HG03139 (cell line): ENCODE measurements around the gene SNCAIP.
"Not testable (repeated sequence)": the region's sequence is repeated elsewhere in the genome, so short reads cannot be mapped to it uniquely, and the experiment has no call there.

ENCODE experiments used
- ATAC-seq: cut with Tn5 transposase; IDR thresholded peaks from one replicate; pipeline ENCODE4 v1.9.1; 2021; ENCODE audit not compliant: unreplicated experiment

SNCAIP gene

DNA sequence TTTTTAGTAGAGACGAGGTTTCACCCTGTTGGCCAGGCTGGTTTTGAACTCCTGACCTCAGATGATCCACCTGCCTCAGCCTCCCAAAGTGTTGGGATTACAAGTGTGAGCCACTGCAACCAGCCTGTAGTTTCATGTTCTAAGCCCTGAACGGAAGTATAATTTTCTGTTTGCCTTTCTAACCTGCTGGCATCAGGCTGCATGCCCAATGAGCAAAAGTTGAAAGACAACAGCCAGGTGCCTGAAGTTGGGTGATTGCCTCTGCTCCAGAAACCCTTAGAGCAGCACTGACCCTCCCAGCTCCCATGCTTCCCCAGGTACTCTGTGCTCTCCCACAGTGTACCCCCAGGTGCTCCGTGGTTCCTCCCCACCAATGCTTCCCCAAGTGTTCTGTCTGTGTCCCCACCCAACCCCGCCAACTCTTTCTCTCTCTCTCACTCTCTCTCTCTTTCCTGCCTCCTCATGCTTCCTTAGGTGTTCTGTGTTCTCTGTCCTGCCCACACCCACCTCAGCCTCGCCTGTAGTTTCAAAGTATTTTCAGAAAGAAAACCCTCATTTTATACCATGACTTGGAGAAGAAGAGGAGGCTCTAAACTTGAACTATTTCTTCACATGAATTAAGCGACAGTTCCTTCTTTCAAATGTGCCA lies 145.3 kb downstream of the SNCAIP start:
- no peak for ATAC-seq

DNA sequence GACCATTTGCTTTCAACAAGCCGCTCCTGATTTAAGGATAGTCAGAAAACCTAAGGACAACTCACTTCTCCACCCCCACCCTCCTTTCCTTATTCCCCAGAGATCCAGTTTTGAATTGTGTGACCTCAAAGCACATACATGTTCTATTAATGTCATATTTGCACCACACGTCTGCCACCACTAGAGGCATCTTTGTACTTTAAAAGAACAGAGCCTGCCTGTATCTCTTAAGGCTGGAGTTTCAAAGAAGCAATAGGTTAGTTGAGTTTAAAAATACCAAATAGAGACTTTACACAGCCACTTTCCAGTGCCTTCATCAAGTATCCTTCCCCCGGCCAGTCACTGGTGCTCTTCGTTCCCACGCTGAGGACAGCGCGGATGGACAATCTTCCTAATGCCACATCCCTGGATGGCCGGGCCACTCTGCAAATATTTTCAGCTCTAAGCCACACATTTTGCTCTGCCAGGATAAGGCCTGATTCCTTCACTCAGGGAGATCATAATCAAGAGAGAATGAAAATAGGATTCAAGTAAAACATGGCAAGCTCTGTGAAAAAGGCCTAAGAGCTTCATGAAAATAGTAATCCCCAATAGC lies 146.3 kb downstream of the SNCAIP start:
- peak; percentile 77 for ATAC-seq

DNA sequence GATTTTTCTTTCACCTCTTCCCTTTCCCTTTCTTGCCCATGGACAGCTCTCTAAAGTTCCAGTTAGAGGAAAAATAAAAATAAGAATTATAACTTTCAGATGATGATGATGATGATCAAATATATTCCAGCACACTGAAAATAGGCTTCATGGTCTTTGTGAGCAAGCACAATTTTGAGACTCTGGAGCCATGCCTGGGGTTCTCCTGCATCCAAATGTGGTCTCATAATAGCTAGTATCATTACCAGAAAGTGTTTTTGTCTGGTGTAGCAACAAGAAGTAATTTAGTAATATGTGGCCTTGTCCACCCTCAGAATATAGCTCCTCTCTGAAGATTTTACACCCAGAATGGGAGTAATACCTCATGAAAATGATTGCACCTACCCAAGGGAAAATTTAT lies 150.4 kb downstream of the SNCAIP start:
- ATAC-seq, result no peak

DNA sequence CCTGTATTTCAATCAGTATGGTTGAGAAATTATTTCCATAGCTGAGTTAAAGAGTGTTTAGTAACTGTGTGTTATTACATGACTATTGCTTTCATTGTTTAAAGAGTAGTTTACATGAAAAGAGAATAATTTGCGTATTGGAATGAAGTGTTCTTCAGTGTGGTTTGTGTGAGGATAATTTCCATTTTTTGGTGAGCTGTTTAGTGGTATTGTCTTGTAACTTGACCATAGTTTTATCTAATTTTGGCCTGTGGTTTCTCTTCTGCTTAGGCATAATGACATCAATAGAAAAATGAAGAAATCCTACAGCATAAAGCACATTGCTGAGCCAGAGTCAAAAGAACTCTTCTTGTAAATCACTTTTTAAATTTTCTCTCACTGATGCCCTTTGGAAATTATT lies 151.2 kb downstream of the SNCAIP start:
- no peak for ATAC-seq

- ATAC-seq, result no peak
Observed at GRCh38 chr5:122464191-122464590, 152.2 kb downstream of the SNCAIP start.

GRCh38 chr5:122465031-122465577 lies 153.1 kb downstream of the SNCAIP start:
- ATAC-seq, result no peak

DNA sequence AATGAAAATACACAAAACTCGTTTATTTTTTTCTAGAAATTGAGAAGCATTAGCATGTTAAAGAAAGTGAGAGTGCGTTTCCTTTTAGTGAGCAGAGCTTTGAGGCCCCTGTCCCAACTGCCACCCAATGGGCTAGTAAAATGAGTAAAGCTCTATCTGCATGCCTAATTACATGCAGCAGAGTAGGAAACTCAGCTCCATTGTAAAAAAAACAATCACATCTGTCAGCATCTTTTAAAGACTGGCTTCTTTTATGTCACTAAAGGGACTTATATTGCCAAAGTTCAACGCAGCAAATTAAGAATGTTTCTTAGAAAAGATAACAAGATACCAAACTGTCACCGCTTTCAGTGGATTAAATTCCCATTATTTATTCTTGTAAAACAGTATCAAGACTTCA lies 154.0 kb downstream of the SNCAIP start:
- no peak for ATAC-seq

DNA sequence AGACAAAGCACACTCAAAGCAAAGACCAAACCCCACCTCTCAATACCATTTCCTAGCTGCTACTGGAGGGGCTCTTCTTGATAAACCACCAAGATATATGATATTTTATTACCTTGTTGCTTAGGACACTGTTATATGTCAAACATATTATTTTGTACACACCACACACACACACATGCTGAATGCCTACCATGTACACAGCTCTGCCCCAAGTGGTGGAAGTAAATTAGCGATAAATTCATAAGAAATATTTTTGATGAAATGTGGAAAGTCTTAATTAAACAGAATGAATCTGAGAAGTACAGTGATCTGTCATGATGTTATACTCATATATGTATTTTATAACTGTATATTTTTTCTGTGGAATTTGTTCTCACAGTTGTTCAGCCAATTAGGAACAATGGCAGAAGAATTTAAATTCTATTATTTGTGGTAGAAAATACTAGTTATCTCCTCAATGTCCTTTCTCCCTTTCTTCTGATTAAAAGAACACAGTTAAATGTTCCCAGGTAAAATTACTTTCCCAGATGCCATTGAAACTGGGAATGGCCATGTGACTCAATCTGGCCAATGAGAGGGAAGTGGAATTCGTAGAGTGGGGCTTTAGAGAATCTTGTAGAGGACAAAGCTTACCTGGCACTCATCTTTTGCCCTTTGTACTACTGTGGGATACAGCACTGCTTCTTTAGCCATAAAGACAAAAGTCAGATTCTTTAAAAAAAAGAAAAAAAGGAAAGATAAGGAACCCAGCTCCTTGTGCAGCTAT lies 156.5 kb downstream of the SNCAIP start:
- no peak for ATAC-seq

- no peak for ATAC-seq
Observed at GRCh38 chr5:122469384-122469919, 157.4 kb downstream of the SNCAIP start.

DNA sequence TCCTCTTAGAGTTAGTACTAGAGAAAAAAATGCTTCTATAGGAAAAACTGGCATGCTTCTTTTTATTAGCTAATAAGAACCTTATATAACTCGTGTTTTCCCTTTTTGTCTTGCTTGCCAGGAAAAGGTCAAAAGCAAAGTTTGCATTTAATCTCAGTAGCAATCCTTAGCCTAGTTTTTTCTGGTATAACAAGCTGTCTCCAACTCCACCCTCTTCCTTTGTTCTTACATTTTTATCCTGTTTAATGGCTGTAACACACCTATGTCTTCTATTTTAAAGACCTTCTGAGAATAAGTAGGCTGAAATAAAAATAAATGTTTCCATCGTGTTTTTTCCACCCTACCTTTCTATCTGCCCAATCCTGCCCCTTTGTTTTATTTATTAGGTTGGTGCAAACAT lies 158.3 kb downstream of the SNCAIP start:
- ATAC-seq, result no peak

GRCh38 chr5:122471031-122471751 lies 159.2 kb downstream of the SNCAIP start:
- ATAC-seq, result no peak

- no peak for ATAC-seq
Observed at GRCh38 chr5:122471752-122472061, 159.7 kb downstream of the SNCAIP start.

DNA sequence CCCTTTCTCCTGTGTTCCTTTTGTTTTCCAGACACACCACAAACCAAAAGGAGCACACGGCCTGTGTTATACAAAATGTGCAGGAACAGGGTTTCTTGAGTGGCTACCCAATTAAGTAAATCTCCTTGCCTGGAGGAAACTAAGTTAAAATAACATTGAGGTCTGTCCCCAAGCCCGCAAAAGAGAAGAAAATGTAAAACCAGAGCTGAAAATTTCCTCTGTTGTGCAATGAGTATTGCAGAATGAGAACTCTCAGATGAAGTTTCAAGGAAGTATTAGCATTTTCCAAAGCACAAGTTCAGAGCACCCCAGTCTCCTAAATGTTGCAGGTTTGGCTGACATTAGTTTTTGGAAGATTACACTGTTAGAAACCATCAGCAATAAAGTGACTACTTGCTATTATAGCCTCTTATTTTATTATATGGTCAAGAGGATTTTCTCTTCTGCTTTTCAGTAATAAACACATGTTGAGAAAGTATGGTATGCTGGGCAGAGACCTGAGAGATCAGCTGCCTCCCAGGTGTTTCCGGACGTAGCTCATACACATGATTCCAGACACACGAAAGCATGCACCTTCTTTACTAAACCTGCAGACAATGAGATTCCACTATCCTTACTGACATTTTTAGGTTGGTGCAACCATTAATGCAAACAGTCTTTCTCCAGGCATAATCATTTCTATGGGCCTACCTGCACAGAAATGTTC lies 161.3 kb downstream of the SNCAIP start:
- no peak for ATAC-seq

GRCh38 chr5:122473941-122474340 lies 161.9 kb downstream of the SNCAIP start:
- ATAC-seq, result no peak

GRCh38 chr5:122478741-122479442 lies 166.9 kb downstream of the SNCAIP start:
- ATAC-seq, result no peak

DNA sequence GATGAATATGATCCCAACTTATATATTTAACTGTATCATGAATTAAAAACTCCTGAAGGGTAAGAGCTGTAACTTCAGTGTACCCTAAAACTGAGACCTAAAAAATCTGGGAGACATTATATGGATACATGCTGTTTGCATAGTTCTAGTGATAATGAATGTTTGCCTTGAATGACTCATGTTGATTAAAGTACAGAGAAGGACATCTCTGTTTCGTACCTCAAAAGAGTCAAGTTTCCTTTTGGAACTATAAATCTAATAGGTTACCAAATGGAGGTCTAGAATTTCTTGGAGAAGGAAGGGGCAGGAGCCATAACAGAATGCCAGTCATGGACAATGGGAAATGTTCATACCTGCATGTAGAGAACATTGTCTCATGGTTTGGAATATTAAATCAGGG lies 168.1 kb downstream of the SNCAIP start:
- no peak for ATAC-seq

DNA sequence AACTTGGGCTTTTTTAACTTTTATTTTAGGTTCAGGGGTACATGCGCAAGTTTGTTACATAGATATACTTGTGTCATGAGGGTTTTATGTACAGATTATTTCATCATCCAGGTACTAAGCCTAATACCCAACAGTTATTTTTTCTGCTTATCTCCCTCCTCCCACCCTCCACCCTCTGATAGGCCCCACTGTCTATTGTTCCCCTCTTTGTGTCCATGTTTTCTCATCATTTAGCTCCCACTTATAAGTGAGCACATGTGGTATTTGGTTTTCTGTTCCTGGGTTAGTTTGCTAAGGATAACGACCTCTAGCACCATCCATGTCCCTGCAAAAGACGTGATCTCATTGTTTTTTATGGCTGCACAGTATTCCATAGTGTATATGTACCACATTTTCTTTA lies 172.1 kb downstream of the SNCAIP start:
- no peak for ATAC-seq

GRCh38 chr5:122485226-122485625 lies 173.2 kb downstream of the SNCAIP start:
- no peak for ATAC-seq

GRCh38 chr5:122486616-122487015 lies 174.6 kb downstream of the SNCAIP start:
- ATAC-seq, result not testable (repeated sequence)

- no peak for ATAC-seq
Observed at GRCh38 chr5:122490718-122491117, 178.7 kb downstream of the SNCAIP start.
